Lung (tissue), 12 donors: ENCODE data around the gene BRD3. TPM values are rescaled to one million over a fixed set of nuclear protein-coding genes. Genes with fewer than 3 reads are reported as not detected.

Source experiments
- ATAC-seq: fragments of 200-7000 bp; cut with Tn5 transposase; one replicate; pipeline ENCODE4 v1.9.1; 2020; ENCODE audit warnings: moderate number of reproducible peaks; ENCODE audit not compliant: insufficient read depth, low FRiP score
- DNase-seq, 3 donors: peaks; one replicate each; pipeline ENCODE4 v3.0.0-alpha.2; 2013 to 2017
- H3K27ac ChIP-seq, 2 donors: one replicate each; pipeline ENCODE4 v1.5.1; 2013; ENCODE audit warnings: mild to moderate bottlenecking in 2 of 2, moderate library complexity in 2 of 2, control low read depth in 1 of 2, inconsistent platforms in 1 of 2, low read depth in 1 of 2, low read length in 1 of 2
- H3K27me3 ChIP-seq, 3 donors: one replicate each; pipeline ENCODE4 v1.5.1; 2013; ENCODE audit warnings: low read length in 2 of 3; ENCODE audit not compliant: control insufficient read depth in 3 of 3, insufficient read depth in 3 of 3
- H3K36me3 ChIP-seq, 4 donors: one replicate each; pipeline ENCODE4 v1.5.1; 2013; ENCODE audit warnings: low read length in 4 of 4, mild to moderate bottlenecking in 1 of 4, moderate library complexity in 1 of 4; ENCODE audit not compliant: control insufficient read depth in 4 of 4, insufficient read depth in 4 of 4
- H3K4me1 ChIP-seq, 5 donors: one replicate each; pipeline ENCODE4 v1.5.1; 2013; ENCODE audit warnings: low read length in 5 of 5, mild to moderate bottlenecking in 2 of 5, moderate library complexity in 1 of 5; ENCODE audit not compliant: control insufficient read depth in 5 of 5, insufficient read depth in 5 of 5
- H3K4me3 ChIP-seq: one replicate; pipeline ENCODE4 v1.5.1; 2013; ENCODE audit warnings: mild to moderate bottlenecking, control low read depth, moderate library complexity
- H3K9ac ChIP-seq, 2 donors: one replicate each; pipeline ENCODE4 v1.5.1; 2013; ENCODE audit warnings: low read length in 2 of 2, control low read depth in 1 of 2; ENCODE audit not compliant: insufficient read depth in 1 of 2
- H3K9me3 ChIP-seq, 4 donors: one replicate each; pipeline ENCODE4 v1.5.1; 2013; ENCODE audit warnings: low read length in 3 of 4, mild to moderate bottlenecking in 1 of 4, moderate library complexity in 1 of 4; ENCODE audit not compliant: control insufficient read depth in 4 of 4, insufficient read depth in 3 of 4
- CTCF ChIP-seq: IDR thresholded peaks from 2 replicates; pipeline ENCODE4 v1.5.1; 2012; ENCODE audit warnings: mild to moderate bottlenecking; ENCODE audit errors: control extremely low read depth, extremely low read depth
- WGBS, 2 donors: extraction: QIAGEN DNeasy Blood & Tissue Kit; methylation state at CpG; one replicate each; pipeline ENCODE4 v1.1.7; 2013; 5-methylcytosine and 5-hydroxymethylcytosine counted together
- polyA plus RNA-seq, 2 donors: library from polyadenylated mRNA; stranded (reverse); fragments of 200-250 nt; gene quantifications; one replicate each; pipeline ENCODE4 v1.2.1, GENCODE V29; 2013
- total RNA-seq, 2 donors: library from RNA; depleted of rRNA in 1 of 2; stranded (reverse); fragments of >200 nt in 1 of 2; gene quantifications; one replicate each; pipeline ENCODE4 v1.2.1, GENCODE V29; 2014 to 2021
- donor health status: control.
- donor health status: control.
- donor health status: Bipolar disorder and iron deficiency.
- donor health status: healthy.
- donor health status: DM: yes; HTN: yes; CAD: no.

BRD3 gene
- total and polyA plus RNA-seq, 4 donors = 9.1 to 38.5 (median 21.9) TPM

GRCh38 chr9:134059188-134059641 lies 8.6 kb downstream of the BRD3 start:
- 78 to 83% methylated on average over 16 of the region's 16 CpGs for WGBS, 2 donors
- DNase-seq (no peak), ATAC-seq (no peak)
- no peak overlapping the region for H3K9ac ChIP-seq
- no peak for TF ChIP-seq CTCF
- H3K4me3 ChIP-seq = no peak overlapping the region
- no peak overlapping the region for H3K27ac ChIP-seq
- H3K36me3 ChIP-seq = no peaks in the 10 kb centered on the region
- peaks cover 6 to 56% (median 26%) of the 10 kb centered on the region in 5 donors for H3K4me1 ChIP-seq
- H3K9me3 ChIP-seq = no peaks in the 10 kb centered on the region
- H3K27me3 ChIP-seq = no peaks in the 10 kb centered on the region

- H3K27me3 ChIP-seq = no peaks in the 10 kb centered on the region
- H3K27ac ChIP-seq = no peak overlapping the region
- no peak for TF ChIP-seq CTCF
- H3K9ac ChIP-seq = no peak overlapping the region
- H3K9me3 ChIP-seq = no peaks in the 10 kb centered on the region
- no peak for ATAC-seq
- DNase-seq = no peak
- H3K36me3 ChIP-seq = peaks cover 0 to 1% (median 0%) of the 10 kb centered on the region in 4 donors
- H3K4me3 ChIP-seq = no peak overlapping the region
- peaks cover 6 to 56% (median 26%) of the 10 kb centered on the region in 5 donors for H3K4me1 ChIP-seq
- WGBS, 2 donors = 76 to 87% methylated on average over 7 of the region's 7 CpGs
Observed at GRCh38 chr9:134058716-134059115, 9.1 kb downstream of the BRD3 start.

- DNase-seq (peak in 1 of 3 donors; percentile 13), ATAC-seq (no peak)
- Histone ChIP-seq H3K9ac (no peak overlapping the region), H3K9me3 (no peaks in the 10 kb centered on the region), H3K36me3 (peaks cover 0 to 3% (median under 1%) of the 10 kb centered on the region in 4 donors), H3K27ac (no peak overlapping the region), H3K4me1 (peaks cover 3 to 56% (median 25%) of the 10 kb centered on the region in 5 donors), H3K4me3 (no peak overlapping the region), H3K27me3 (no peaks in the 10 kb centered on the region)
- TF ChIP-seq CTCF = no peak
- WGBS, 2 donors = 80 to 84% methylated on average over 28 of the region's 28 CpGs
Observed at GRCh38 chr9:134057751-134058701, 9.8 kb downstream of the BRD3 start.
